HL-60 (cell line): ENCODE measurements around the gene KNSTRN.

Experiments used
- CTCF ChIP-seq: IDR thresholded peaks from one replicate; pipeline ENCODE4 v1.5.1; 2011; ENCODE audit warnings: low read length, control low read depth, inconsistent platforms; ENCODE audit not compliant: insufficient read depth
- REST ChIP-seq: IDR thresholded peaks from 2 replicates; pipeline ENCODE4 v1.6.1; 2012; ENCODE audit warnings: low read depth; ENCODE audit not compliant: insufficient replicate concordance

GRCh38 chr15:40366457-40367370 lies 15.8 kb upstream of the KNSTRN start:
- TF ChIP-seq CTCF (no peak), REST (no peak)
